OCI-LY3 (cell line): ENCODE measurements around the gene SGCE.
"Not testable (repeated sequence)": the region's sequence is repeated elsewhere in the genome, so short reads cannot be mapped to it uniquely, and the experiment has no call there.

Experiments
- H2AFZ ChIP-seq: fragments of 200-600, 300-600 bp; shearing (Covaris generic); 2 replicates; pipeline ENCODE4 v1.6.0; 2014; ENCODE audit warnings: antibody characterized with exemption, low read depth, low read length
- H3K27ac ChIP-seq: fragments of 200-600, 300-600 bp; sonication (generic); 2 replicates; pipeline ENCODE4 v1.5.1; 2014; ENCODE audit warnings: mild to moderate bottlenecking, low read length, moderate library complexity, mixed read lengths
- H3K27me3 ChIP-seq: fragments of 200-600, 300-600 bp; sonication (generic); 2 replicates; pipeline ENCODE4 v1.6.1; 2014; ENCODE audit warnings: low read depth, low read length, mixed read lengths
- H3K36me3 ChIP-seq: fragments of 200-600, 300-600 bp; sonication (generic); replicated peaks from 2 replicates; pipeline ENCODE3; 2014; ENCODE audit warnings: low read depth, low read length, mixed read lengths
- H3K4me1 ChIP-seq: fragments of 300-600, 200-600 bp; sonication (generic); 2 replicates; pipeline ENCODE4 v1.6.1; 2014; ENCODE audit warnings: low read length, mixed read lengths
- H3K4me2 ChIP-seq: fragments of 200-600, 300-600 bp; sonication (generic); 2 replicates; pipeline ENCODE4 v1.6.1; 2014; ENCODE audit warnings: low read length, mixed read lengths
- H3K4me3 ChIP-seq: fragments of 300-600, 200-600 bp; sonication (generic); 2 replicates; pipeline ENCODE4 v1.5.1; 2014; ENCODE audit warnings: antibody characterized with exemption, mild to moderate bottlenecking, low read length, moderate library complexity
- H3K79me2 ChIP-seq: fragments of 300-600, 200-600 bp; shearing (Covaris generic); 2 replicates; pipeline ENCODE4 v1.6.1; 2014; ENCODE audit warnings: mild to moderate bottlenecking, low read length, mixed read lengths
- H3K9ac ChIP-seq: fragments of 300-600, 200-600 bp; shearing (Covaris generic); 2 replicates; pipeline ENCODE4 v1.6.0; 2014; ENCODE audit warnings: mild to moderate bottlenecking, low read length, moderate library complexity
- H3K9me3 ChIP-seq: fragments of 200-600, 300-600 bp; shearing (Covaris generic); 2 replicates; pipeline ENCODE4 v1.6.1; 2014; ENCODE audit warnings: low read length, mixed read lengths; ENCODE audit not compliant: insufficient read depth
- H4K20me1 ChIP-seq: fragments of 200-600, 300-600 bp; sonication (generic); 2 replicates; pipeline ENCODE4 v1.6.1; 2016; ENCODE audit warnings: low read length, mixed read lengths; ENCODE audit not compliant: insufficient read depth
- EZH2phosphoT487 ChIP-seq: fragments of 200-600 bp; shearing (Covaris generic); IDR thresholded peaks from 2 replicates; pipeline ENCODE4 v1.6.1; 2018; ENCODE audit warnings: antibody characterized with exemption, mixed run types, low read depth
- TF ChIP-seq, protein P1 (sequence below): fragments of 200-600, 300-600 bp; sonication (generic); IDR thresholded peaks from 2 replicates; pipeline ENCODE4 v1.5.1; 2014; ENCODE audit warnings: antibody characterized with exemption, low read length, low read depth

The SGCE gene, protein sequence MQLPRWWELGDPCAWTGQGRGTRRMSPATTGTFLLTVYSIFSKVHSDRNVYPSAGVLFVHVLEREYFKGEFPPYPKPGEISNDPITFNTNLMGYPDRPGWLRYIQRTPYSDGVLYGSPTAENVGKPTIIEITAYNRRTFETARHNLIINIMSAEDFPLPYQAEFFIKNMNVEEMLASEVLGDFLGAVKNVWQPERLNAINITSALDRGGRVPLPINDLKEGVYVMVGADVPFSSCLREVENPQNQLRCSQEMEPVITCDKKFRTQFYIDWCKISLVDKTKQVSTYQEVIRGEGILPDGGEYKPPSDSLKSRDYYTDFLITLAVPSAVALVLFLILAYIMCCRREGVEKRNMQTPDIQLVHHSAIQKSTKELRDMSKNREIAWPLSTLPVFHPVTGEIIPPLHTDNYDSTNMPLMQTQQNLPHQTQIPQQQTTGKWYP

DNA sequence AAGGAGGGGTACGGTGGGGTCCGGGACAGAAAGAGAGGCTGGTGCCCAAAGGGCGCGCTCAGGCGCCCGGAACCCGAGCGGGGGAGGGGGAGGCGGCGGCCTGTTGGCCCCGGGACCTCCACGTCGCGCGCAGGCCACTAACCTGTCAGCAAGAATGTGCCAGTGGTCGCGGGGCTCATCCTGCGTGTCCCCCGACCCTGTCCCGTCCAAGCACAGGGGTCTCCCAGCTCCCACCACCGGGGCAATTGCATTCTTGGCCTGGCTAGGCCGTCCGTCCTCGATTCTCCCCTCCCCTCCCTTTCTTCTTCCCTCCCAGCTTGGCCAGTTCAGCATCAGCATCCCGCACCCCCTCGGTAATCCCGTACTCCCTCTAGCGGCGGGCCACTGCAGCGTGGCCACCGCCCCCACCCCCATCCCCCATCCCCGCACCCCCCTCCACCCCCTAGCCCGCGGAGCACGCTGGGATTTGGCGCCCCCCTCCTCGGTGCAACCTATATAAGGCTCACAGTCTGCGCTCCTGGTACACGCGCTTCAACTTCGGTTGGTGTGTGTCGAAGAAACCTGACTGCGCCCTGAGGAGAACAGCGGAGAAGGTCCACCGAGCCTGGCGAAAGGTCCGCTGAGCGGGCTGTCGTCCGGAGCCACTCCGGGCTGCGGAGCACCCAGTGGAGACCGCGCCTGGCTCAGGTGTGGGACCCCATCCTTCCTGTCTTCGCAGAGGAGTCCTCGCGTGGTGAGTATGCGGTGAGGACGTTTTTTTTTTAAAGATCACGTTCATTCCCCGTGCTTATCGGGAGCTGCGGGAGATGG lies at the start of gene SGCE:
Gene SGCE (minus strand): TSS at position 286 of the 810 bp plus-strand sequence. CDS start 35 bp downstream, at position 251.
- Histone ChIP-seq H3K4me3 (peak within 1 kb of the TSS; percentile 93), H4K20me1 (0 out of 2 replicates have a peak, but pooled peaks cover 3% of the 10 kb centered on the region), H3K27me3 (no peaks in the 10 kb centered on the region), H3K27ac (peak within 1 kb of the TSS; percentile 53), H3K9ac (peak within 1 kb of the TSS; percentile 80), H3K4me2 (peak within 1 kb of the TSS; percentile 89), H3K36me3 (no peaks in the 10 kb centered on the region), H3K9me3 (no peaks in the 10 kb centered on the region), H2AFZ (peak within 1 kb of the TSS; percentile 87), H3K4me1 (peaks cover 14% of the 10 kb centered on the region), H3K79me2 (no peaks in the 10 kb centered on the region; the same call in 1 of the 2 replicates)
- no peak for TF ChIP-seq EZH2phosphoT487
- TF ChIP-seq, protein P1, sequence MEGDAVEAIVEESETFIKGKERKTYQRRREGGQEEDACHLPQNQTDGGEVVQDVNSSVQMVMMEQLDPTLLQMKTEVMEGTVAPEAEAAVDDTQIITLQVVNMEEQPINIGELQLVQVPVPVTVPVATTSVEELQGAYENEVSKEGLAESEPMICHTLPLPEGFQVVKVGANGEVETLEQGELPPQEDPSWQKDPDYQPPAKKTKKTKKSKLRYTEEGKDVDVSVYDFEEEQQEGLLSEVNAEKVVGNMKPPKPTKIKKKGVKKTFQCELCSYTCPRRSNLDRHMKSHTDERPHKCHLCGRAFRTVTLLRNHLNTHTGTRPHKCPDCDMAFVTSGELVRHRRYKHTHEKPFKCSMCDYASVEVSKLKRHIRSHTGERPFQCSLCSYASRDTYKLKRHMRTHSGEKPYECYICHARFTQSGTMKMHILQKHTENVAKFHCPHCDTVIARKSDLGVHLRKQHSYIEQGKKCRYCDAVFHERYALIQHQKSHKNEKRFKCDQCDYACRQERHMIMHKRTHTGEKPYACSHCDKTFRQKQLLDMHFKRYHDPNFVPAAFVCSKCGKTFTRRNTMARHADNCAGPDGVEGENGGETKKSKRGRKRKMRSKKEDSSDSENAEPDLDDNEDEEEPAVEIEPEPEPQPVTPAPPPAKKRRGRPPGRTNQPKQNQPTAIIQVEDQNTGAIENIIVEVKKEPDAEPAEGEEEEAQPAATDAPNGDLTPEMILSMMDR = peak; percentile 25; the same call in 1 of the 2 replicates

DNA sequence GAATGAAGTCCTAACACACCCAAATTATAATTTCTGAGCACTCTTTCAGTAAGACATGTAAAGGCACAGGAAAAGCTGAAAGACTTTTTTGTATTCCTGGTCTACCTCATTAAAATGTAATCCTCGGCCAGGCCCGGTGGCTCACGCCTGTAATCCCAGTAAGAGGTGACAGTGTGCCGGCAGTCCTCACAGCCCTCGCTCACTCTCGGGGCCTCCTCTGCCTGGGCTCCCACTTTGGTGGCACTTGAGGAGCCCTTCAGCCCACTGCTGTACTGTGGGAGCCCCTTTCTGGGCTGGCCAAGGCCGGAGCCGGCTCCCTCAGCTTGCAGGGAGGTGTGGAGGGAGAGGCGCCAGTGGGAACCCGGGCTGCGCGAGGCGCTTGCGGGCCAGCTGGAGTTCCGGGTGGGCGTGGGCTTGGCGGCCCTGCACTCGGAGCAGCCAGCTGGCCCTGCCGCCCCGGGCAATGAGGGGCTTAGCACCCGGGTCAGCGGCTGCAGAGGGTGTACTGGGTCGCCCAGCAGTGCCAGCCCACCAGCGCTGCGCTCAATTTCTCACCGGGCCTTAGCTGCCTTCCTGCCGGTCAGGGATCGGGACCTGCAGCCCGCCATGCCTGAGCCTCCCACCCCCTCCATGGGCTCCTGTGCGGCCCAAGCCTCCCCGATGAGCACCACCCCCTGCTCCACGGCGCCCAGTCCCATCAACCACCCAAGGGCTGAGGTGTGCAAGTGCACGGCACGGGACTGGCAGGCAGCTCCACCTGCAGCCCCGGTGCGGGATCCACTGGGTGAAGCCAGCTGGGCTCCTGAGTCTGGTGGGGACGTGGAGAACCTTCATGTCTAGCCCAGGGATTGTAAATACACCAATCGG lies 49.5 kb upstream of the SGCE start:
- H3K4me1 ChIP-seq, H2AFZ ChIP-seq, H3K4me2 ChIP-seq, H3K4me3 ChIP-seq, H4K20me1 ChIP-seq, H3K36me3 ChIP-seq, H3K9me3 ChIP-seq, H3K79me2 ChIP-seq, H3K9ac ChIP-seq, H3K27me3 ChIP-seq, H3K27ac ChIP-seq: not testable (repeated sequence)

DNA sequence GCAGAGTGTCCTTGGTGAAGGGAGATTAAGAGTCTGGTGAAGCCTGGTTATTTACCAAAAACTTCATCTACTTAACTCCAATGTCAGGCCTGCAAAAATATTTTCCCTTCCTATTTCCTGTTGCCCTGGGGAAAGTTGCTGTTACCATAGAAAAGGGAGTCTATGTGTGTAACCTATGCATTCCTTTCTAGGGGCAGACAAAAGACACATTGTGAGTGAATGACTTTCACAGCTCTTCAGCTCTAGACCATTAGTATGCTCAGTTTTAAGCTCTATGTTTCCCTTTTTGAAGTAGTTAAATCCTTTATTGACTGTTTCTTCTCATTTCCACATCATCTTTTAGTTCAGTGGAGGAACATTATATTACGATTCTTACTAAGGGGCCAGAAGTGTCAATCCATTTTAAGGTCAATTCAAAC lies 45.6 kb upstream of the SGCE start:
- Histone ChIP-seq H3K36me3 (no peaks in the 10 kb centered on the region), H4K20me1 (no peaks in the 10 kb centered on the region), H3K79me2 (no peaks in the 10 kb centered on the region), H3K27me3 (no peaks in the 10 kb centered on the region), H3K9me3 (no peaks in the 10 kb centered on the region), H2AFZ (no peak overlapping the region), H3K4me2 (no peak overlapping the region), H3K9ac (no peak overlapping the region), H3K27ac (no peak overlapping the region), H3K4me1 (no peaks in the 10 kb centered on the region; the same call in 1 of the 2 replicates), H3K4me3 (no peak overlapping the region)
- TF ChIP-seq, protein P1 = no peak
- TF ChIP-seq EZH2phosphoT487 = no peak

DNA sequence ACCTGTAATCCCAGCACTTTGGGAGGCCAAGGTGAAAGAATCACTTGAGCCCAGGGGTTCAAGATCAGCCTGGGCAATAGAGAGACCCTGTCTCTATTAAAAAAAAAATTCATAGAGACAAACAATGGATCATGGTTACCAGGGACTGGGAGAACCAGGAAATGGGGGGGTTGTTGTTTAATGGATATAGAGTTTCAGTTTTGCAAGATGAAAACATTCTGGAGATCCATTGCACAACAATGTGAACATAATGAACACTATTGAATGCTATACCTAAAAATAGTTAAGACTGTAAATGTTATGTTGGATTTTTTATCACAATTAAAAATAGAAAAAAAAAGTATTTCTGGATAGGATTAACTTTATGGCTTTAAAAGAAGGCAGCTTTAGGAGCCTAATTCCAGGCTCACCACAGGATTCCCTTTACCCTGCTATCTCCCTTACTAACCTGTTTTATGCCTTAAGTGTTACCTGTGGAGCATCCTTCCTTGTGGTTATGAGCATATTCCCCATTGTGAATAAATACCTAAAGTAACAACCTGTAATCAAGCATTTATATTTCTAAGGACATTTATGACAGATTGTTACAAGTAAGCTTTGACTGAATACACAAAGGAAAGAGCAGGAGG lies 45.1 kb upstream of the SGCE start:
- no peaks in the 10 kb centered on the region; the same call in 1 of the 2 replicates for H3K4me1 ChIP-seq
- no peak overlapping the region for H3K9ac ChIP-seq
- no peak overlapping the region for H3K27ac ChIP-seq
- no peaks in the 10 kb centered on the region for H3K79me2 ChIP-seq
- no peaks in the 10 kb centered on the region for H4K20me1 ChIP-seq
- no peak overlapping the region for H3K4me3 ChIP-seq
- no peak overlapping the region for H2AFZ ChIP-seq
- no peaks in the 10 kb centered on the region for H3K36me3 ChIP-seq
- H3K9me3 ChIP-seq = no peaks in the 10 kb centered on the region
- no peak for TF ChIP-seq EZH2phosphoT487
- TF ChIP-seq, protein P1 = no peak
- H3K4me2 ChIP-seq = no peak overlapping the region
- no peaks in the 10 kb centered on the region for H3K27me3 ChIP-seq
